Measurements from ENCODE around the gene SNX11. TPM values are rescaled to one million over a fixed set of nuclear protein-coding genes. Genes with fewer than 3 reads are reported as not detected.

The SNX11 gene
- total and polyA plus RNA-seq, 9 of the 15 experiments (the other 6 are each of a cell fraction or from before 2014, with no cell fraction given) = 12.4 to 24.0 (median 16.8) TPM

GRCh38 chr17:48148854-48149786 lies 41.6 kb downstream of the SNX11 start (continued):
- TF ChIP-seq SMAD1 (IDR thresholded peaks at IDR 0.05; ENCODE audit: low read depth, low read length, partially characterized antibody) (no peak), MTA2 (IDR thresholded peaks at IDR 0.05; ENCODE audit: low read depth) (no peak), ZKSCAN8 (CRISPR knock-in tag; IDR thresholded peaks at IDR 0.05) (no peak), RB1 (IDR thresholded peaks at IDR 0.05; ENCODE audit: low read depth) (no peak), MAFG (tag; conservative IDR thresholded peaks at IDR 0.05) (no peak), HDGF (IDR thresholded peaks at IDR 0.05) (no peak), POLR2B (IDR thresholded peaks at IDR 0.05; ENCODE audit: low read depth, partially characterized antibody) (no peak), KLF16 (IDR thresholded peaks at IDR 0.05) (no peak), ZNF395 (CRISPR knock-in tag; IDR thresholded peaks at IDR 0.05) (no peak), HOMEZ (CRISPR knock-in tag; IDR thresholded peaks at IDR 0.05) (no peak), USF1 (CRISPR knock-in tag; IDR thresholded peaks at IDR 0.05) (no peak), EHMT2 (IDR thresholded peaks at IDR 0.05) (no peak), RBM25 (IDR thresholded peaks at IDR 0.05; ENCODE audit: low read depth, low read length, severe bottlenecking) (no peak), DPF2 (IDR thresholded peaks at IDR 0.05) (no peak), REST (IDR thresholded peaks at IDR 0.05; ENCODE audit: borderline replicate concordance) (peak; percentile 24), REST (CRISPR knock-in tag; IDR thresholded peaks at IDR 0.05; ENCODE audit: low read depth) (no peak), KDM5B (IDR thresholded peaks at IDR 0.05; ENCODE audit: insufficient replicate concordance, low read depth, low read length) (no peak)

Measured in K562 (cell line).